Aorta (tissue), 5 donors: ENCODE results near the gene OR10J4. TPM values are rescaled to one million over a fixed set of nuclear protein-coding genes. Genes with fewer than 3 reads are reported as not detected.

Experiments used
- ATAC-seq: fragments of 200-7000 bp; cut with Tn5 transposase; one replicate; pipeline ENCODE4 v1.9.1; 2022; ENCODE audit warnings: moderate library complexity; ENCODE audit not compliant: low FRiP score
- DNase-seq, 2 donors: peaks; one replicate each; pipeline ENCODE4 v3.0.0-alpha.2; 2020
- H3K27ac ChIP-seq, 2 donors: one replicate each; pipeline ENCODE4 v1.5.1; 2013; ENCODE audit warnings: low read length in 2 of 2, mild to moderate bottlenecking in 2 of 2, moderate library complexity in 2 of 2, control low read depth in 1 of 2, inconsistent platforms in 1 of 2, low read depth in 1 of 2
- H3K27me3 ChIP-seq, 2 donors: one replicate each; pipeline ENCODE4 v1.6.1; 2013; ENCODE audit warnings: control low read depth in 1 of 2, low read length in 1 of 2, mild to moderate bottlenecking in 1 of 2, moderate library complexity in 1 of 2; ENCODE audit not compliant: insufficient read depth in 2 of 2, control insufficient read depth in 1 of 2
- H3K36me3 ChIP-seq, 2 donors: one replicate each; pipeline ENCODE4 v1.6.1; 2013; ENCODE audit warnings: control low read depth in 1 of 2, low read length in 1 of 2, mild to moderate bottlenecking in 1 of 2; ENCODE audit not compliant: insufficient read depth in 2 of 2, control insufficient read depth in 1 of 2
- H3K4me1 ChIP-seq, 2 donors: one replicate each; pipeline ENCODE4 v1.6.1; 2013; ENCODE audit warnings: low read length in 2 of 2, control low read depth in 1 of 2, mild to moderate bottlenecking in 1 of 2, moderate library complexity in 1 of 2; ENCODE audit not compliant: insufficient read depth in 2 of 2, control insufficient read depth in 1 of 2
- H3K4me3 ChIP-seq, 2 donors: one replicate each; pipeline ENCODE4 v1.5.1; 2013; ENCODE audit warnings: low read length in 2 of 2, control low read depth in 1 of 2, mild to moderate bottlenecking in 1 of 2
- H3K9me3 ChIP-seq: one replicate; pipeline ENCODE4 v1.6.1; 2013; ENCODE audit warnings: mild to moderate bottlenecking, low read length; ENCODE audit not compliant: control insufficient read depth
- WGBS, 2 donors: extraction: QIAGEN DNeasy Blood & Tissue Kit; methylation state at CpG; one replicate each; pipeline ENCODE4 v1.1.7; 2013; 5-methylcytosine and 5-hydroxymethylcytosine counted together
- intact Hi-C, 2 donors: fragments of 100-400 bp; cut with DNase I; formaldehyde crosslinking; loops; one replicate each; pipeline versions ENCODE4 v1.14.2 to v1.15.0; 2022
- long read RNA-seq, 2 donors: library from polyadenylated mRNA; unstranded; transcript quantifications; one replicate each; pipeline ENCODE4 v2.0.0, GENCODE V29; 2020 to 2021
- polyA plus RNA-seq, 2 donors: library from polyadenylated mRNA; stranded (reverse); fragments of 200-250 nt; gene quantifications; one replicate each; pipeline ENCODE4 v1.2.3, GENCODE V29; 2013
- total RNA-seq, 2 donors: library from RNA; stranded (reverse); fragmentation: NEBNext Ultra II Directional; extraction: Animal tissue kit (Norgen Biotek cat#: 25700); gene quantifications; one replicate each; pipeline ENCODE4 v1.2.1, GENCODE V29; 2021
- donor health status: healthy with polysubstance abuse.
- donor health status: Bipolar disorder and iron deficiency.
- donor health status: DM: no; HTN: no; CAD: no.
- donor health status: DM: no; HTN: no; CAD: no.
- donor health status: DM: yes; HTN: yes; CAD: no.

OR10J4 gene
- total RNA-seq (not detected), polyA plus RNA-seq (not detected)
- long read RNA-seq, donor 1: 0 reads
- long read RNA-seq, donor 2: 0 reads

DNA sequence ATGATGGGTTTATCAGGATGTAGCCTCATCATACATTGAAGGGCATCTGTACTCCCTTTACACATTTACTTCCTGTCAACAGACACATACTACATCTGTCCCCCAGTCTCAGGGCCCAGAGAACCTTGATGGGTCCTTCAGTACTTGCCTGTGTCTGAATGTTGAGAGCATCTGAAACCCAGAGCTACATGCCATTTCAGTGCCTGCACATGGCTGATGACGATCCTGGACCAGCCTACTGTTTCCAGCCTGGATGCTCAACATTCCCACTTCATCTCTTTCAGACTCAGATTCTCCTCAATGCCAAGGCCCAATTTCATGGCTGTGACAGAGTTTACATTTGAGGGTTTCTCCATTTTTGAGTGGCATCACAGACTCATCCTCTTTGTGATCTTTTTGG, at the start of gene OR10J4:
OR10J4 (plus strand) TSS at position 301 of the 400 bp plus-strand sequence.
- Histone ChIP-seq H3K9me3 (no peaks in the 10 kb centered on the region), H3K27me3 (no peaks in the 10 kb centered on the region), H3K4me1 (no peaks in the 10 kb centered on the region), H3K27ac (no peak within 1 kb of the TSS), H3K36me3 (no peaks in the 10 kb centered on the region), H3K4me3 (no peak within 1 kb of the TSS)
- ATAC-seq (no peak), DNase-seq (no peak)
- intact Hi-C loops: no loop called here
- 74 to 80% methylated on average over 1 of the region's 1 CpG for WGBS, 2 donors

DNA sequence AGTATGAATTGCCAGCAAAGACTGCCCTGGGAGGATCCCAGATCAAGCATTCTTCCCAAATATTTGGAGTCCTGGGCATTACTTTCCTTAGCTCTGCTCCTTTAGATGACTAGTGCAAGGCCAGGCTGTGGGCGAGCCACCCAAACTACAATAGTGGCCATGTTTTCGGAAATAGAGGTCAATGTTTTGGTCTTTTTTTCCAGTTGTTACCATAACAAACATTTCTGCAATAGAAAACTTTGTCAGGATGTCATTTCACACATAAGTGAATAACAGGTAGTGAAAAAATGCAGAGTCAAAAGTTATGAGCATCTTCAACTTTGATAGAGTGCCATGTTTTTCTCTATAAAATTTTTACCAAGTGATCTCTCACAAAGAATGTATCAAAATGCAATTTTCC, 25.2 kb upstream of the OR10J4 start:
- no peak for ATAC-seq

DNA sequence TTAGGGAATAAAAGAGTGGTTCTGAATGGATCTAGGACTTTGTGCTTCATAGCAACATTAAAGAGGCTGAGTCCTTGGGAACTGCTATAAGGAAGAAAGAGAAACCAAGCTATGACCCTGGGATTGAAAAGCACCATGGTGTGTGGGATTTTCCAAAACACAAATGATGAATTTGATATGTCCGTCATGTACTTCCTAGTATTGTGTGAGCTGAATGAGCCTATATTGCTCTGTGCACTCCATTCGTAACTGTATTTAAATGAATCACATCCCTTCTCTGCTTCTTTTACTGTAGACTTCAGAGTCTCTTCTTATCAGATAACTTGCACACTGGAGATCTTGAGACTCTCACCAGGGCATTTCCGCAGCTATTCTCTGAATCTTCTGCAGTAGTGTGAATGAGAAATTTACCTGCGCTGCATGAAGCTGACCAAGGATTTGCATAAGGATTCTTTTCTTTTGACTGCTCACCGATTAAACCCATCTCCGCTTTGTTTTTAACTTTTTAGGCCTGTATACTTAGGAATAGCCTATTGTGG, 23.1 kb upstream of the OR10J4 start:
- 80 to 89% methylated on average over 6 of the region's 6 CpGs for WGBS, 2 donors
- intact Hi-C loops: no loop called here
- Histone ChIP-seq H3K9me3 (peaks cover 2% of the 10 kb centered on the region), H3K4me3 (no peak overlapping the region), H3K36me3 (no peaks in the 10 kb centered on the region), H3K27me3 (no peaks in the 10 kb centered on the region), H3K4me1 (no peaks in the 10 kb centered on the region), H3K27ac (no peak overlapping the region)
- ATAC-seq (no peak), DNase-seq (no peak)

More for the DNA sequence above, 25.2 kb upstream of the OR10J4 start:
- intact Hi-C loops: no loop called here
- Histone ChIP-seq H3K27me3 (no peaks in the 10 kb centered on the region), H3K36me3 (no peaks in the 10 kb centered on the region), H3K4me3 (no peak overlapping the region), H3K9me3 (peaks cover 2% of the 10 kb centered on the region), H3K4me1 (no peaks in the 10 kb centered on the region), H3K27ac (no peak overlapping the region)
- 75 to 77% methylated on average over 2 of the region's 2 CpGs for WGBS, 2 donors
- no peak for DNase-seq

DNA sequence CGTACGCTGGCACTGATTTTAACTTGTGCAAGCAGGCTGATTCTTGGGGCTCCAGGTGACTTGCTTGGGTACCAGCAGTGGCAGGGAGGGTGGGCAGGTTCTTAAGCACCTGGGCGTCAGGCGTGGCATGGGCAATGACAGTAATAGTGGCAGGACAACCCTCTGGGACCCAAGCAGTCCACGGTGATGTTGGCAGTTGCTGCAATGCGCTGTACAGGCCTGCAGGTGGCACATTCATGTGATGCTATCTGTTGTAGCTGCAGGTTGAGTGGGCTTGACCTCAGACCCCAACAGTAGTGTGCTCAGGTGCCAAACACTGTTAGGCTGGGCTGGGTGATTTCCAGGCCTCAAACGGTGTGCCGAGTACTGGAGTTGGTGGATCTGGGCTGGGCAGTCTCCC, 10.2 kb upstream of the OR10J4 start:
- 74 to 76% methylated on average over 8 of the region's 8 CpGs for WGBS, 2 donors
- DNase-seq (no peak), ATAC-seq (no peak)
- peaks cover 2% of the 10 kb centered on the region for H3K9me3 ChIP-seq
- H3K27ac ChIP-seq: no peak overlapping the region
- H3K27me3 ChIP-seq: no peaks in the 10 kb centered on the region
- intact Hi-C loops: no loop called here
- H3K4me1 ChIP-seq: no peaks in the 10 kb centered on the region
- H3K36me3 ChIP-seq: no peaks in the 10 kb centered on the region
- no peak overlapping the region for H3K4me3 ChIP-seq

DNA sequence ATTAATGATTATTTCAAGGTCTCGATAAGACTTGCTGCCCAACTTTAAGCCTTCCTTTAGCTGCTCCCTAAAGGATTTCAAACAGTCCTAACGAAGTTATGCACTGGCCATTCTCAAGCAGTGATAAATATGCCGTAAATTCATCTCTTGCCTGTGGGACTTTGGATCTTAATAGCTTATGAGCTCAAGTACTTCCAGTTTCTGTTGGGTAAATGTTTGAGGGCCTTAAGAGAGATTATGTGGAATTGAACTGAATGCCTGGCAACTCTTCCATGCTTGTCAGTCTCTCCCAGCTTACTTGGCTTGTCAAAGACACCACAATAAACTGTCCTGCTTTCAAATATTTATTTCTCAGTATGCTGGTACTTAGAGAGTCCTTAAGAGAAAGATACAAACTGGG, 3.5 kb upstream of the OR10J4 start:
- no peak for DNase-seq
- no peaks in the 10 kb centered on the region for H3K4me1 ChIP-seq
- no peak overlapping the region for H3K4me3 ChIP-seq
- 54 to 81% methylated on average over 3 of the region's 3 CpGs for WGBS, 2 donors
- intact Hi-C loops: no loop called here
- no peak overlapping the region for H3K27ac ChIP-seq
- ATAC-seq: no peak
- H3K36me3 ChIP-seq: no peaks in the 10 kb centered on the region
- no peaks in the 10 kb centered on the region for H3K27me3 ChIP-seq
- no peaks in the 10 kb centered on the region for H3K9me3 ChIP-seq

DNA sequence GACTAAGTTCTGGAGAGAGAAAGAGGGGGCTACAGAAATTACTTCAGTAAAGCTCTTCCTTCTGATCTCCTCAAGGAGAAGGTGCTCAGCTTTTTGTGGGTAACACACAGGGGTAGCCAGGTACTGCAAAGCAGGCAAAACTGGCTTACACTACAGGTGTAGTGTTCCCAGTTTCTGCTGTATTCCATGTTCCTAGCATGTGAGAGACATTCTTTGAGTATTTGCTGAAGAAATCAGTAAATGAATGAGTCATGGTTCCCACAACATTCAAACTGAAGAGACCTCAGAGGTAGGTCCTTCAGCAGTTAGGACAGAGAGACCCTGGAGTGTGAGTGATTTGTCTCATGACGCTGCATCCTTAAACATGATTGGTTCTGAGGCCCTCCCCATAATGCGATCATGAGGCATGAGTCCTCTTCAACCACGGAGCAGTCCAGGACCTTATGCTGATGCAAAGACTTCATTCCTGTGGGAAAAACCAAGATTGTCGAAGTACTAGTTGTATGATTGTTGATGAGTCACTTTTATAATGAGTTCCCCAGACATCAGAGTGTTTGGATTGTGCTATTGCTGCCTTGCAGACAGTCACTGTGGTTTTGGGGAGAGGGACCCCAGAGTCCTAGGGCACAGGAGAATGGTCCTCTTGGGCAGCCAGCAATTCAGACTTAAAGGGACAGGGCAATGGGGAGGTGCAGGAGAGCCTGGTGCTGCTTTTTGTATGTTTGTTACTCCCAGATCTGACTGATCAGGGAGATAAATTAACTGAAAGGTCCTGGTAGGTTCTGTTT, 2.7 kb upstream of the OR10J4 start:
- H3K36me3 ChIP-seq: no peaks in the 10 kb centered on the region
- WGBS, 2 donors: 80 to 82% methylated on average over 4 of the region's 4 CpGs
- DNase-seq: no peak
- no peak overlapping the region for H3K4me3 ChIP-seq
- intact Hi-C loops: no loop called here
- no peak for ATAC-seq
- H3K4me1 ChIP-seq: no peaks in the 10 kb centered on the region
- H3K27ac ChIP-seq: no peak overlapping the region
- no peaks in the 10 kb centered on the region for H3K9me3 ChIP-seq
- no peaks in the 10 kb centered on the region for H3K27me3 ChIP-seq

DNA sequence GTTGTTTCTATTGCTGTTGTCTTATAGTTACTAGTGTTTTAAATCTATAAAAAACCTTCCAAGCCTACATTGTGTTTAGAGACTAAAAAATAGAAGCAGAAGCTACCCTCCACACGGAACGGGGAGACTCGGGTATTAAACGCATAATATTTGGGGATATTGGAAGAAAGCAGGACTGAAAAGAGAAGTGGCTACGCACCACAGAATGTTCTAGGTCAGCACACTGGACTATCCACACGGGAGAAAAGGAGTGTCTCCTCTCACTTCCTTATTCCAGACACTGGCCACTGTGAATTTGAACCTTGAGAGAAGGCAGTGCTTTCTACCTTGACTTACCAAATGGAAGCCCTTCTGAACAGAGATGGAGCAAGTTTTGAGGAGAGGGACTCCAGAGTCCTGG, 1.0 kb upstream of the OR10J4 start:
- no peak for ATAC-seq
- intact Hi-C loops: no loop called here
- no peak overlapping the region for H3K27ac ChIP-seq
- no peaks in the 10 kb centered on the region for H3K27me3 ChIP-seq
- no peaks in the 10 kb centered on the region for H3K9me3 ChIP-seq
- H3K4me1 ChIP-seq: no peaks in the 10 kb centered on the region
- H3K36me3 ChIP-seq: no peaks in the 10 kb centered on the region
- H3K4me3 ChIP-seq: no peak overlapping the region
- 80 to 85% methylated on average over 6 of the region's 6 CpGs for WGBS, 2 donors
- DNase-seq: no peak

DNA sequence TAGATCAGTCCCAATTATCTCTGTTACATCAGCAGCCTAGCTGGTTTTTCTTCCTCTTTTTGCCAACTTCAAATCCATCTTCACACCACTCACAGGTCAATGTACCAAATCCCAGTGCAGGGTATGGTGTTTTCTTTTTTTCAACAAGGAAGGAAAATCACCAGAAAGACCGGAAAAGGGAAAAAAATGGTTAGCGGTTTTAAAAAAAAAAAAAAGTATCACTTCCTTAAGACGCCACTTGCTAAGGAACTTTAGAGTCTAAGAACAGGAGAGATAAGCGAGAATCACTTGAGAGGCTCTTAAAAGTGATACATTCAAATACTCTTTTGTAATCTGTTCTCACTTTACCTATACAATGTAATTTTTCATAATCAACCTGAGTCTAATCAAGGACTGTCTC, 4.5 kb downstream of the OR10J4 start:
- ATAC-seq (no peak), DNase-seq (no peak)
- no peaks in the 10 kb centered on the region for H3K4me1 ChIP-seq
- peaks cover 1% of the 10 kb centered on the region for H3K9me3 ChIP-seq
- no peak overlapping the region for H3K4me3 ChIP-seq
- H3K36me3 ChIP-seq: no peaks in the 10 kb centered on the region
- H3K27me3 ChIP-seq: no peaks in the 10 kb centered on the region
- WGBS, 2 donors: 72 to 82% methylated on average over 4 of the region's 4 CpGs
- no peak overlapping the region for H3K27ac ChIP-seq
- intact Hi-C loops: no loop called here

DNA sequence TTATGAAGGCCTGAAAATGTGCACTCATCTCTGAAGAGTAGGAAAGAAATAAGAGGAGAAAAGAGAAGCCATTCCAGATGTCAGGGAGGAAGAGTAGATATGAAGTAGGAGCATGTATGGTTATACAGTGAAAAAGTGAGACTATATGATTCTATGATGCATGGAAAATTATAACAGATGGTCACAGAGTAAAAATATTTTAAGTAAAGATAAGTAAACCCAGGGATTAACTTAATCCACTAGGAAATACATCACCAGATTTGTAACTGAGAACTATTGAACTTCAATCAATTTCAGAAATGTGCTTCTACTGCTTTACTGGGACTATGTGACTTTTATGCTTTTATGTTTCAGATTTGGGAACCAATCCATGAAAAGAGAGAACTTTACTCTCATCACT, 7.4 kb downstream of the OR10J4 start, which contains the start of gene OR10J1:
OR10J1 (plus strand) TSS at position 301 of the 400 bp plus-strand sequence; CDS start at position 371, 70 bp downstream.
- Histone ChIP-seq H3K4me3 (no peak within 1 kb of the TSS), H3K4me1 (no peaks in the 10 kb centered on the region), H3K9me3 (peaks cover 1% of the 10 kb centered on the region), H3K27me3 (no peaks in the 10 kb centered on the region), H3K36me3 (no peaks in the 10 kb centered on the region), H3K27ac (no peak within 1 kb of the TSS)
- DNase-seq: no peak
- ATAC-seq: no peak
- intact Hi-C loops: no loop called here
